ENCODE results near the gene MARK1. TPM values are rescaled to one million over a fixed set of nuclear protein-coding genes. Genes with fewer than 3 reads are reported as not detected.

Gene MARK1
- total and polyA plus RNA-seq, 9 of the 15 experiments (the other 6 are each of a cell fraction or from before 2014, with no cell fraction given), result not detected

- Histone ChIP-seq H3K9me3 (replicated peaks; ENCODE audit: control insufficient read depth, insufficient read depth, low read depth, low read length) (no peaks in the 10 kb centered on the region), H3K4me3 (no peak overlapping the region), H4K20me1 (replicated peaks; ENCODE audit: control insufficient read depth, insufficient read depth, low read length) (no peaks in the 10 kb centered on the region), H3K9ac (ENCODE audit: insufficient read depth in 1 of 2, low read depth in 2 of 2, low read length in 2 of 2) (no peak overlapping the region), H3K27ac (ENCODE audit: extremely low read depth, low read depth, low read length) (no peak overlapping the region), H3K4me2 (ENCODE audit: insufficient read depth, low read length) (no peak overlapping the region), H3K9me1 (ENCODE audit: control insufficient read depth, insufficient read depth, low read length) (no peaks in the 10 kb centered on the region), H2AFZ (ENCODE audit: low read depth, low read length) (no peak overlapping the region), H3K27me3 (ENCODE audit: control insufficient read depth in 2 of 2, insufficient read depth in 2 of 2, low read length in 2 of 2) (peaks cover 0 to 4% of the 10 kb centered on the region in 2 experiments; a peak in 1 of 5 replicates), H3K4me1 (replicated peaks in 1 of 2; ENCODE audit: control insufficient read depth in 2 of 2, insufficient read depth in 2 of 2, low read length in 2 of 2) (no peaks in the 10 kb centered on the region), H3K79me2 (ENCODE audit: control insufficient read depth, insufficient read depth, low read length) (no peaks in the 10 kb centered on the region), H3K36me3 (ENCODE audit: control insufficient read depth, insufficient read depth, low read length) (no peaks in the 10 kb centered on the region)
- intact Hi-C loops (cut with micrococcal nuclease), result no loop called here
- ChIA-PET POLR2A (interaction anchor here (1.7 kb wide), 1 partner anchor 9 kb away, joined by 5 read pairs; no protein-coding TSS in a partner anchor), CTCF (ENCODE audit: low intra/inter-chr PET ratio) (interaction anchor here (0.7 kb wide), 1 partner anchor 134 kb away, joined by 3 read pairs; no protein-coding TSS in a partner anchor)
- ATAC-seq (no peak), FAIRE-seq (no peak), DNase-seq (ENCODE audit: extremely low read depth in 1 of 4, low spot score in 3 of 4) (no peak)
- 0% methylated on average over 3 of the region's 3 CpGs for WGBS (ENCODE audit: insufficient coverage, low coverage, missing lambda C conversion rate)
- no TSS peak for BruUV-seq (replicated peaks)
- in situ Hi-C loops (cut with MboI), result no loop called here
- TF ChIP-seq POU5F1 (IDR thresholded peaks at IDR 0.05; ENCODE audit: borderline replicate concordance, low read depth, low read length, partially characterized antibody) (no peak), ZNF347 (CRISPR knock-in tag; IDR thresholded peaks at IDR 0.05; ENCODE audit: low read depth) (no peak), ZNF184 (CRISPR knock-in tag; IDR thresholded peaks at IDR 0.05) (no peak), ZBTB17 (CRISPR knock-in tag; IDR thresholded peaks at IDR 0.05) (no peak), ZNF23 (CRISPR knock-in tag; IDR thresholded peaks at IDR 0.05) (no peak), PRPF4 (IDR thresholded peaks at IDR 0.05; ENCODE audit: insufficient read depth, low read depth, low read length, poor library complexity, severe bottlenecking) (no peak), SMARCC2 (IDR thresholded peaks at IDR 0.05; ENCODE audit: low read depth) (no peak), RREB1 (CRISPR knock-in tag; IDR thresholded peaks at IDR 0.05) (no peak), DLX4 (CRISPR knock-in tag; IDR thresholded peaks at IDR 0.05) (no peak), ZHX1 (conservative IDR thresholded peaks at IDR 0.05; ENCODE audit: low read length) (no peak), PRMT5 (CRISPR knock-in tag; IDR thresholded peaks at IDR 0.05) (no peak)
Observed at GRCh38 chr1:220666349-220666748, 138.4 kb downstream of the MARK1 start.

Data from K562 (cell line).